ENCODE measurements around the gene HECW1. TPM values are rescaled to one million over a fixed set of nuclear protein-coding genes. Genes with fewer than 3 reads are reported as not detected.

HECW1 gene
- total RNA-seq, 1 experiment from 2014 or later = 1.8 TPM

DNA sequence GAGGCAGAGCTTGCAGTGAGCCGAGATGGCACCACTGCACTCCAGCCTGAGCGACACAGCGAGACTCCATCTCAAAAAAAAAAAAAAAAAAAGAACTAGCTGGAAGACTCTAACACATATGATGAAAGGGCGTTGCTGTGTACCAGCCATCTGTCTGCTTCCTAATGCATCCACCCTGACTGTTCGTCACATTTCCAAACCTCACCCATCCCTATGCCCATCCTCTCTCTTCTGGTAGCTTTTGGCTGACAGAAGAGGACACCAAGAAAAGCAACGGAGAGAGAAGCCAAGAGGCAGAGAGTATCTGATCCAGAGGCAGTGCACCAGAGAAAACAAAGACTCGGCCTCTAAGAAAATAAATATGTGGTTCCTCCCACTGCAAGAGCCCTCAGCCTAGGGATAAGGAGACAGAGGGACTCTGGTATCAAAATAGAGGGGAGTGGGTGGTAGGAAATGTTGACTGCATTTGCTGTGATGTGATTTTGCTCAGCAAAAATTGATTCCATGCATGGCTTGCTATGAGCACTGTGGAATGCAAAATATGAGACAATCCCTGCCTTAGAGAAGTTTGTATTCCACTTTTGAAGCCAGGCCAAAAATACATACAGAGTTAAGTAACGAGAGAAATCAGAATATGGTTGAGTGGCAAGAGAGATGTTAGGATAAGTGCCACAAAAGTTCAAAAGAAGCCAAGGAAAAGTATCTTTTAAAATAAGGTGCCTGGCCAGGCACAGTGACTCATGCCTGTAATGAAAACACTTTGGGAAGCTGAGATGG lies 369.6 kb downstream of the HECW1 start:
- Histone ChIP-seq H3K9me3 (peaks cover 6% of the 10 kb centered on the region; the same call in 1 of the 2 replicates), H3K36me3 (ENCODE audit: control insufficient read depth, insufficient read depth, low read length) (no peaks in the 10 kb centered on the region; the same call in 1 of the 2 replicates), H3K27me3 (replicated peaks; ENCODE audit: control insufficient read depth, insufficient read depth, low read length) (no peaks in the 10 kb centered on the region), H3K4me3 (ENCODE audit: low read depth, low read length) (no peak overlapping the region), H3K4me1 (peaks cover 38% of the 10 kb centered on the region)
- ChIA-PET CTCF (no interaction called here), POLR2A (interaction anchor here (1.4 kb wide), 1 partner anchor 101 kb away, joined by 5 read pairs; the partner anchor contains the start of gene STK17A)
- no peaks in the 10 kb centered on the region for H3K36me3 Mint-ChIP-seq (ENCODE audit: insufficient read depth, unreplicated experiment)
- H3K4me3 Mint-ChIP-seq (ENCODE audit: unreplicated experiment) = no peak overlapping the region
- no TSS peak for BruUV-seq (replicated peaks)
- DNase-seq = no peak
- H3K27me3 Mint-ChIP-seq (ENCODE audit: insufficient read depth, unreplicated experiment) = no peaks in the 10 kb centered on the region
- H3K4me1 Mint-ChIP-seq (ENCODE audit: low read depth, unreplicated experiment) = peaks cover 49% of the 10 kb centered on the region
- intact Hi-C loops (cut with micrococcal nuclease; ENCODE audit: unreplicated experiment) = no loop called here
- peaks cover 12% of the 10 kb centered on the region for H3K9me3 Mint-ChIP-seq (ENCODE audit: unreplicated experiment)
- H3K27ac Mint-ChIP-seq (ENCODE audit: unreplicated experiment) = no peak overlapping the region
- TF ChIP-seq, protein P1, sequence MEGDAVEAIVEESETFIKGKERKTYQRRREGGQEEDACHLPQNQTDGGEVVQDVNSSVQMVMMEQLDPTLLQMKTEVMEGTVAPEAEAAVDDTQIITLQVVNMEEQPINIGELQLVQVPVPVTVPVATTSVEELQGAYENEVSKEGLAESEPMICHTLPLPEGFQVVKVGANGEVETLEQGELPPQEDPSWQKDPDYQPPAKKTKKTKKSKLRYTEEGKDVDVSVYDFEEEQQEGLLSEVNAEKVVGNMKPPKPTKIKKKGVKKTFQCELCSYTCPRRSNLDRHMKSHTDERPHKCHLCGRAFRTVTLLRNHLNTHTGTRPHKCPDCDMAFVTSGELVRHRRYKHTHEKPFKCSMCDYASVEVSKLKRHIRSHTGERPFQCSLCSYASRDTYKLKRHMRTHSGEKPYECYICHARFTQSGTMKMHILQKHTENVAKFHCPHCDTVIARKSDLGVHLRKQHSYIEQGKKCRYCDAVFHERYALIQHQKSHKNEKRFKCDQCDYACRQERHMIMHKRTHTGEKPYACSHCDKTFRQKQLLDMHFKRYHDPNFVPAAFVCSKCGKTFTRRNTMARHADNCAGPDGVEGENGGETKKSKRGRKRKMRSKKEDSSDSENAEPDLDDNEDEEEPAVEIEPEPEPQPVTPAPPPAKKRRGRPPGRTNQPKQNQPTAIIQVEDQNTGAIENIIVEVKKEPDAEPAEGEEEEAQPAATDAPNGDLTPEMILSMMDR (IDR thresholded peaks at IDR 0.05; ENCODE audit: insufficient read depth in 1 of 2, low read depth in 1 of 2, low read length in 1 of 2, severe bottlenecking in 1 of 2, unreplicated experiment in 1 of 2) = no peak

DNA sequence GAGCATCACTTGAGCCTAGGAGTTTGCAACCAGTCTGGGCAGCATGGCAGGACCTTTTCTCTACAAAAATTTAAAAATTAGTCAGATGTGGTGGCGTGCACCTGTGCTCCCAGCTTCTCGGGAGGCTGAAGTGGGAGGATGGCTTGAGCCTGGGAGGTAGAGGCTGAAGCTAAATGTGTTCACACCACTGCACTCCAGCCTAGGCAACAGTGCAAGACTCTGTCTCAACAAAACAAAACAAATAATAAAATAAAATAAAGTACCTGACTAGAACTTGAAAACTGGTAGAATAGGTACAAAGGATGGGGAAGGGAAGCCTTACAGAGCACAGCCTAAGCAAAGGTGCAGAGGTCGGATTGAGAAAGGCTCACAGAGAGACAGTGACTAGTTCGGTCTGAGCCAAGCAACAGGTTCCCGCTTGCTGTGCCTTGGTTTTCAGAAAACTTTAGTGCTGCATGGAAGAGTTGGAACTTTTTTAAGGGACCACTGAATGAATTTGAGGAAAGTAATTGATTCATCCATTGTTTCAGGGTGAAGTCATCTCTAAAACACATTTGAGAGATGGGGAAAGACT lies 370.3 kb downstream of the HECW1 start:
- CTCF ChIA-PET = no interaction called here
- DNase-seq = no peak
- Mint-ChIP-seq H3K4me3 (ENCODE audit: unreplicated experiment) (no peak overlapping the region), H3K27me3 (ENCODE audit: insufficient read depth, unreplicated experiment) (no peaks in the 10 kb centered on the region), H3K27ac (ENCODE audit: unreplicated experiment) (no peak overlapping the region), H3K4me1 (ENCODE audit: low read depth, unreplicated experiment) (peaks cover 55% of the 10 kb centered on the region), H3K9me3 (ENCODE audit: unreplicated experiment) (peaks cover 12% of the 10 kb centered on the region), H3K36me3 (ENCODE audit: insufficient read depth, unreplicated experiment) (no peaks in the 10 kb centered on the region)
- TF ChIP-seq, protein P1 (IDR thresholded peaks at IDR 0.05; ENCODE audit: insufficient read depth in 1 of 2, low read depth in 1 of 2, low read length in 1 of 2, severe bottlenecking in 1 of 2, unreplicated experiment in 1 of 2) = no peak
- H3K27me3 ChIP-seq (replicated peaks; ENCODE audit: control insufficient read depth, insufficient read depth, low read length) = no peaks in the 10 kb centered on the region
- BruUV-seq (replicated peaks) = no TSS peak
- intact Hi-C loops (cut with micrococcal nuclease; ENCODE audit: unreplicated experiment) = no loop called here
- no peak overlapping the region for H3K4me3 ChIP-seq (ENCODE audit: low read depth, low read length)
- H3K9me3 ChIP-seq = peaks cover 6% of the 10 kb centered on the region; the same call in 1 of the 2 replicates
- H3K36me3 ChIP-seq (ENCODE audit: control insufficient read depth, insufficient read depth, low read length) = no peaks in the 10 kb centered on the region; the same call in 1 of the 2 replicates
- H3K4me1 ChIP-seq = peaks cover 45% of the 10 kb centered on the region
- POLR2A ChIA-PET = interaction anchor here (1.4 kb wide), 1 partner anchor 100 kb away, joined by 5 read pairs; the partner anchor contains the start of gene STK17A

DNA sequence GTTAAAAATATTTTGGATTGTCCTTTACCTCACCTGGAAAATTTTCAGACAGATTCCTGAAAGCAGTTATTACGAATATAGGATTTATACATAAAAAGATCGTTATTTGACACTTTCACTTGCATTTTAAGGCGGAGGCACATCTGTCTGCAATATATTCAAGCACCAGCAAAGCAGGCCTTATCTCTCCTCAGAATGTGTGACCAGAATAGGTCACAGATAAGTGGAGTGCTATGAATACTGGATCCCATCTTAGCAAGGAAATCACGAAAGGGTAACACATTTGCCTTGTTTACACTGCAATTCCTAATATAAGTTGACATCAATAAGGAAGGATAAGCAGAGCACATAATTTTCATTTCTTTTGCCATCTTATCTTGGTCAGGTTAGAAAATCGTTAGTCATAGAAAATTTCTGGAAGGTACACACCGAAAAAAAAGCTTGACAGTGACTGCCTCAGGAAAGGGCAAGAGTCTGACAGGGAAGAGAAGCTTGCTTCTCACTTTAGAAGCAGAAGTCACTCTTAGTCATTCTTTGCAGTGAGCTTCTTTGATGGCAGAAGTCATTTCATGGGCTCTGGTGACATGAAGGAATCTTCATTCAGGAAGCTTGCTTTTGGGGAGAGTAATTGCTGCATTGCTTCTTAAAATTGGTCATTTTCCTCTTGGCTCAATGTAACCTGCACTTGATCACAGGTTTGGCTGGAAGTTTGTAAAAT lies 372.4 kb downstream of the HECW1 start:
- no peaks in the 10 kb centered on the region; the same call in 1 of the 2 replicates for H3K36me3 ChIP-seq (ENCODE audit: control insufficient read depth, insufficient read depth, low read length)
- H3K27me3 Mint-ChIP-seq (ENCODE audit: insufficient read depth, unreplicated experiment) = no peaks in the 10 kb centered on the region
- peaks cover 66% of the 10 kb centered on the region for H3K4me1 Mint-ChIP-seq (ENCODE audit: low read depth, unreplicated experiment)
- peak overlapping the region; percentile 65 for H3K27ac Mint-ChIP-seq (ENCODE audit: unreplicated experiment)
- ChIA-PET POLR2A (no interaction called here), CTCF (interaction anchor here (1.4 kb wide), 1 partner anchor 98 kb away, joined by 5 read pairs; the partner anchor contains the start of gene STK17A)
- H3K36me3 Mint-ChIP-seq (ENCODE audit: insufficient read depth, unreplicated experiment) = no peaks in the 10 kb centered on the region
- intact Hi-C loops (cut with micrococcal nuclease; ENCODE audit: unreplicated experiment) = no loop called here
- no peaks in the 10 kb centered on the region for H3K27me3 ChIP-seq (replicated peaks; ENCODE audit: control insufficient read depth, insufficient read depth, low read length)
- no peak overlapping the region for H3K4me3 ChIP-seq (ENCODE audit: low read depth, low read length)
- TF ChIP-seq, protein P1 (IDR thresholded peaks at IDR 0.05; ENCODE audit: insufficient read depth in 1 of 2, low read depth in 1 of 2, low read length in 1 of 2, severe bottlenecking in 1 of 2, unreplicated experiment in 1 of 2) = no peak
- H3K4me3 Mint-ChIP-seq (ENCODE audit: unreplicated experiment) = peak overlapping the region; percentile 57
- no peaks in the 10 kb centered on the region for H3K9me3 ChIP-seq
- DNase-seq = no peak
- H3K4me1 ChIP-seq = peaks cover 65% of the 10 kb centered on the region
- H3K9me3 Mint-ChIP-seq (ENCODE audit: unreplicated experiment) = peaks cover 4% of the 10 kb centered on the region
- BruUV-seq (replicated peaks) = no TSS peak
